HEK293T (cell line): Measurements from ENCODE around the gene HSPA9.

ENCODE experiments used
- CTBP1 ChIP-seq: fragments of 450-650 bp; IDR thresholded peaks from 2 replicates; pipeline ENCODE4 v1.6.1; 2016; ENCODE audit warnings: borderline replicate concordance
- ELF4 ChIP-seq: fragments of 450-650 bp; IDR thresholded peaks from 2 replicates; pipeline ENCODE4 v1.6.1; 2017; ENCODE audit warnings: antibody characterized with exemption
- FOXK2 ChIP-seq: fragments of 450-650 bp; IDR thresholded peaks from 2 replicates; pipeline ENCODE4 v1.6.1; 2016; ENCODE audit warnings: mild to moderate bottlenecking
- FOXM1 ChIP-seq: fragments of 450-650 bp; IDR thresholded peaks from 2 replicates; pipeline ENCODE4 v1.6.1; 2017; ENCODE audit warnings: mild to moderate bottlenecking, borderline replicate concordance
- L3MBTL2 ChIP-seq: fragments of 450-650 bp; conservative IDR thresholded peaks from 2 replicates; pipeline ENCODE4 v1.6.1; 2016; ENCODE audit warnings: mild to moderate bottlenecking
- LEF1 ChIP-seq: fragments of 450-650 bp; IDR thresholded peaks from 2 replicates; pipeline ENCODE4 v1.6.1; 2017; ENCODE audit warnings: mild to moderate bottlenecking, borderline replicate concordance
- SP1 ChIP-seq: fragments of 450-650 bp; IDR thresholded peaks from 2 replicates; pipeline ENCODE4 v1.6.1; 2017
- SUZ12 ChIP-seq: fragments of 450-650 bp; IDR thresholded peaks from 2 replicates; pipeline ENCODE4 v1.6.1; 2016; ENCODE audit warnings: mild to moderate bottlenecking
- TARDBP ChIP-seq: fragments of 450-650 bp; IDR thresholded peaks from 2 replicates; pipeline ENCODE4 v1.6.1; 2016

DNA sequence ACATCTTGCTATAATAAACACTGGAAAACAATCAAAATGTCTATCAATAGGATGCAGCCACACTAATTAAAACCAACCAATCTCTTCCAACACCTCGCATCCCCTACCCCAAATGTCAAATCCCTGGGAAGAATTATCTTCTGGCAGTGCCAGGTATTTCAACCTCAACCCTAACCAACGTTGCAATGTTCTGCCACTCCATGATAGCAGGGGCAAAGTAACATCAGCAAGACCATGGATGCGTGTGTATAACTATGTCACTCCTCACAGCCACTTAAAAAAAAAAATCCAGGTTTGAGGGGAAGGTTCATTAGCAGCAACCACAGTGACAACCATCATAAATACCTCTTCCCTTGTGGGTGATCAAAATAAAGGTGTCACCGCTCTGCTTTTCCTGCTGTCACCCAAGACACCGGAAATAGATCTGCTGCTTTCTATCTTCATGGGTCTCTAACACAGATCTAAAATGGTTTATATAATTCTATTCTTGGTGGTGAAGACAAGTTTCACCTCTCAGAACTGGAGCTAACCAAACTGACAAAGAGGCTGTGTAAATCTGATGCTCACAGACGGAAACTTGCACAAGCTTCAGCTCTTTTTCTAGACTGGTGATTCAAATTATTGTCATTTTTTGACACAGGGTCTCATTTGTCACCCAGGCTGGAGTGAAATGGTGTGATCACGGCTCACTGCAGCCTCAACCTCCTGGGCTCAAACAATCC is 9.9 kb downstream of the HSPA9 start:
- TF ChIP-seq L3MBTL2 (no peak), FOXM1 (no peak), SP1 (no peak), TARDBP (no peak), SUZ12 (no peak), CTBP1 (no peak), ELF4 (no peak), LEF1 (no peak), FOXK2 (no peak)
